H1 (cell line): ENCODE measurements around the gene TAF9B.

Experiments
- EZH2 ChIP-seq: fragments of 200-600 bp; sonication (generic); IDR thresholded peaks from 2 replicates; pipeline ENCODE4 v1.7.1; 2012; ENCODE audit warnings: low read depth, mild to moderate bottlenecking, moderate library complexity, low read length, inconsistent platforms; ENCODE audit not compliant: severe bottlenecking
- HDAC2 ChIP-seq, 2 experiments: fragments of 300-600 bp in 1 of 2; sonication (generic) in 1 of 2; IDR thresholded peaks; 2 replicates each; pipeline ENCODE4 v1.6.1; 2011 to 2012; ENCODE audit warnings: low read depth in 2 of 2, low read length in 2 of 2, mild to moderate bottlenecking in 2 of 2, moderate library complexity in 2 of 2, borderline replicate concordance in 1 of 2, inconsistent platforms in 1 of 2
- JUND ChIP-seq: IDR thresholded peaks from 2 replicates; pipeline ENCODE4 v1.6.1; 2011; ENCODE audit warnings: mild to moderate bottlenecking, improper control_type of control experiment, low read length
- NRF1 ChIP-seq: IDR thresholded peaks from 2 replicates; pipeline ENCODE4 v1.6.1; 2011; ENCODE audit warnings: mild to moderate bottlenecking, low read depth, low read length, improper control_type of control experiment
- POLR2A ChIP-seq, 2 experiments: IDR thresholded peaks; 1 replicate in 1 of 2; 2 replicates in 1 of 2; pipeline ENCODE4 v1.6.1; 2011; ENCODE audit warnings: low read depth in 2 of 2, low read length in 2 of 2, mild to moderate bottlenecking in 2 of 2; ENCODE audit errors: control extremely low read depth in 1 of 2
- POU5F1 ChIP-seq: IDR thresholded peaks from 2 replicates; pipeline ENCODE4 v1.6.1; 2011; ENCODE audit warnings: low read depth, mild to moderate bottlenecking, low read length, moderate library complexity
- RAD21 ChIP-seq, 2 experiments: IDR thresholded peaks in 1 of 2; conservative IDR thresholded peaks in 1 of 2; 2 replicates each; pipeline ENCODE4 v1.6.1; 2011; ENCODE audit warnings: low read depth in 2 of 2, low read length in 2 of 2, improper control_type of control experiment in 1 of 2, inconsistent platforms in 1 of 2, mild to moderate bottlenecking in 1 of 2, moderate library complexity in 1 of 2
- RFX5 ChIP-seq: IDR thresholded peaks from 2 replicates; pipeline ENCODE4 v1.6.1; 2011; ENCODE audit warnings: low read depth, low read length, improper control_type of control experiment, borderline replicate concordance
- SP4 ChIP-seq: IDR thresholded peaks from 2 replicates; pipeline ENCODE4 v1.6.1; 2012; ENCODE audit warnings: low read length, inconsistent platforms
- TAF1 ChIP-seq: IDR thresholded peaks from 2 replicates; pipeline ENCODE4 v1.6.1; 2011; ENCODE audit warnings: mild to moderate bottlenecking, low read depth, low read length
- TF ChIP-seq, protein P1 (sequence below): IDR thresholded peaks from 2 replicates; pipeline ENCODE4 v1.6.1; 2012; ENCODE audit warnings: low read length, inconsistent platforms
- TF ChIP-seq, protein P2 (sequence below): IDR thresholded peaks from 2 replicates; pipeline ENCODE4 v1.6.1; 2012; ENCODE audit warnings: inconsistent platforms
- TF ChIP-seq, protein P3 (sequence below), 3 experiments: IDR thresholded peaks; 1 replicate in 2 of 3; 2 replicates in 1 of 3; pipeline versions ENCODE4 v1.5.1 to v1.6.1; 2011; ENCODE audit warnings: low read length in 3 of 3, mild to moderate bottlenecking in 3 of 3, inconsistent platforms in 2 of 3, low read depth in 1 of 3, moderate library complexity in 1 of 3; ENCODE audit not compliant: insufficient read depth in 1 of 3; ENCODE audit errors: control extremely low read depth in 1 of 3

DNA sequence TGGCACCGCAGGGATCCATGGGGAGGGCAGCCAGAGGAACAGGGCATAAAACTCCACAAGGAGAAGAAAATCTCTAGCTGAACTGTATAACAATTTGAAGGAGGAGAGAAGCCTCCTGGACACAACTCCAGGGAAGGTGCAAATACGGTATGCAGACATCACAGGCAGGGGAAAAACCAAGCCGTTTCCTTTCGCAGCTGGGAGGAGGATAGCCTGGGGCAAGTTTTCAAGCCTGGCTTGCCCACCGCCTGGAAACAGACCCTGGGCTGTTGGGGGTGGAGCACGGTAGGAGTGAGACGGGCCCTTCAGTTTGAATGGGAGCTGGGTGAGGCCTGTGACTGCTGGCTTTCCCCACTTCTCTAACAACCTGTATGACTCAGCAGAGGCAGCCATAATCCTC lies 43.4 kb upstream of the TAF9B start:
- TF ChIP-seq, protein P1, sequence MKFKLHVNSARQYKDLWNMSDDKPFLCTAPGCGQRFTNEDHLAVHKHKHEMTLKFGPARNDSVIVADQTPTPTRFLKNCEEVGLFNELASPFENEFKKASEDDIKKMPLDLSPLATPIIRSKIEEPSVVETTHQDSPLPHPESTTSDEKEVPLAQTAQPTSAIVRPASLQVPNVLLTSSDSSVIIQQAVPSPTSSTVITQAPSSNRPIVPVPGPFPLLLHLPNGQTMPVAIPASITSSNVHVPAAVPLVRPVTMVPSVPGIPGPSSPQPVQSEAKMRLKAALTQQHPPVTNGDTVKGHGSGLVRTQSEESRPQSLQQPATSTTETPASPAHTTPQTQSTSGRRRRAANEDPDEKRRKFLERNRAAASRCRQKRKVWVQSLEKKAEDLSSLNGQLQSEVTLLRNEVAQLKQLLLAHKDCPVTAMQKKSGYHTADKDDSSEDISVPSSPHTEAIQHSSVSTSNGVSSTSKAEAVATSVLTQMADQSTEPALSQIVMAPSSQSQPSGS, result no peak
- no peak for TF ChIP-seq RAD21 (IDR thresholded peaks at IDR 0.05 in 1 of 2, conservative IDR thresholded peaks at IDR 0.05 in 1 of 2; ENCODE audit: low read depth in 2 of 2, low read length in 2 of 2)
- TF ChIP-seq, protein P2, sequence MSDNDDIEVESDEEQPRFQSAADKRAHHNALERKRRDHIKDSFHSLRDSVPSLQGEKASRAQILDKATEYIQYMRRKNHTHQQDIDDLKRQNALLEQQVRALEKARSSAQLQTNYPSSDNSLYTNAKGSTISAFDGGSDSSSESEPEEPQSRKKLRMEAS, result no peak
- no peak for TF ChIP-seq RFX5
- no peak for TF ChIP-seq POLR2A (IDR thresholded peaks at IDR 0.05; ENCODE audit: control extremely low read depth in 1 of 2, low read depth in 2 of 2, low read length in 2 of 2)
- TF ChIP-seq POU5F1, result no peak
- no peak for TF ChIP-seq TAF1
- no peak for TF ChIP-seq NRF1
- no peak for TF ChIP-seq EZH2
- TF ChIP-seq, protein P3, sequence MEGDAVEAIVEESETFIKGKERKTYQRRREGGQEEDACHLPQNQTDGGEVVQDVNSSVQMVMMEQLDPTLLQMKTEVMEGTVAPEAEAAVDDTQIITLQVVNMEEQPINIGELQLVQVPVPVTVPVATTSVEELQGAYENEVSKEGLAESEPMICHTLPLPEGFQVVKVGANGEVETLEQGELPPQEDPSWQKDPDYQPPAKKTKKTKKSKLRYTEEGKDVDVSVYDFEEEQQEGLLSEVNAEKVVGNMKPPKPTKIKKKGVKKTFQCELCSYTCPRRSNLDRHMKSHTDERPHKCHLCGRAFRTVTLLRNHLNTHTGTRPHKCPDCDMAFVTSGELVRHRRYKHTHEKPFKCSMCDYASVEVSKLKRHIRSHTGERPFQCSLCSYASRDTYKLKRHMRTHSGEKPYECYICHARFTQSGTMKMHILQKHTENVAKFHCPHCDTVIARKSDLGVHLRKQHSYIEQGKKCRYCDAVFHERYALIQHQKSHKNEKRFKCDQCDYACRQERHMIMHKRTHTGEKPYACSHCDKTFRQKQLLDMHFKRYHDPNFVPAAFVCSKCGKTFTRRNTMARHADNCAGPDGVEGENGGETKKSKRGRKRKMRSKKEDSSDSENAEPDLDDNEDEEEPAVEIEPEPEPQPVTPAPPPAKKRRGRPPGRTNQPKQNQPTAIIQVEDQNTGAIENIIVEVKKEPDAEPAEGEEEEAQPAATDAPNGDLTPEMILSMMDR (IDR thresholded peaks at IDR 0.05; ENCODE audit: control extremely low read depth in 1 of 3, insufficient read depth in 1 of 3, low read depth in 1 of 3, low read length in 3 of 3), result no peak
- TF ChIP-seq HDAC2 (IDR thresholded peaks at IDR 0.05; ENCODE audit: borderline replicate concordance in 1 of 2, low read depth in 2 of 2, low read length in 2 of 2), result no peak
- no peak for TF ChIP-seq SP4
- no peak for TF ChIP-seq JUND
